IMR-90 (cell line): ENCODE measurements around the gene RGS3. TPM values are rescaled to one million over a fixed set of nuclear protein-coding genes. Genes with fewer than 3 reads are reported as not detected.

Experiments used
- ATAC-seq: fragments of 200-7000 bp; cut with Tn5 transposase; 2 replicates; pipeline ENCODE4 v1.9.1; 2020; ENCODE audit warnings: low read depth, mild to moderate bottlenecking, moderate library complexity
- BruUV-seq: library from RNA; stranded (reverse); fragments of 400-500 nt; replicated peaks from 2 replicates; lab custom pipeline; 2021; lab: Mats Ljungman, UMichigan
- CTCF ChIA-PET: fragments of 300-600 bp; formaldehyde crosslinking; extraction: SDS; loops from one replicate; lab custom pipeline; 2021; ENCODE audit warnings: antibody characterized with exemption; lab: Yijun Ruan, JAX
- POLR2A ChIA-PET: fragments of 300-600 bp; sonication (Branson Sonifier 250); formaldehyde crosslinking; loops from one replicate; lab custom pipeline; 2022; ENCODE audit warnings: antibody characterized with exemption; ENCODE audit not compliant: unreplicated experiment; lab: Charles Lee
- DNase-seq: peaks from one replicate; pipeline ENCODE4 v3.0.0; 2013
- H2AFZ ChIP-seq: replicated peaks from 2 replicates; pipeline ENCODE3; 2013; ENCODE audit warnings: low read length, mild to moderate bottlenecking; ENCODE audit not compliant: poor library complexity
- H2AK5ac ChIP-seq: 2 replicates; pipeline ENCODE4 v1.6.1; 2013; ENCODE audit warnings: low read depth, low read length, inconsistent platforms
- H2AK9ac ChIP-seq: replicated peaks from 2 replicates; pipeline ENCODE3; 2013; ENCODE audit warnings: mild to moderate bottlenecking, low read depth, low read length, moderate library complexity; ENCODE audit not compliant: poor library complexity
- H2BK120ac ChIP-seq: 2 replicates; pipeline ENCODE4 v1.6.1; 2013; ENCODE audit warnings: low read depth, low read length, inconsistent platforms
- H2BK15ac ChIP-seq: 3 replicates; pipeline ENCODE4 v1.6.1; 2013; ENCODE audit warnings: low read depth, low read length, inconsistent platforms
- H2BK20ac ChIP-seq: 2 replicates; pipeline ENCODE4 v1.6.1; 2013; ENCODE audit warnings: low read depth, mild to moderate bottlenecking, inconsistent platforms, low read length, moderate library complexity
- H2BK5ac ChIP-seq: 2 replicates; pipeline ENCODE4 v1.6.1; 2013; ENCODE audit warnings: mild to moderate bottlenecking, low read depth, low read length, inconsistent platforms; ENCODE audit not compliant: poor library complexity, severe bottlenecking
- H3K14ac ChIP-seq: replicated peaks from 2 replicates; pipeline ENCODE4 v1.6.1; 2013; ENCODE audit warnings: low read depth, low read length, inconsistent platforms
- H3K18ac ChIP-seq: 2 replicates; pipeline ENCODE4 v1.6.1; 2013; ENCODE audit warnings: low read depth, low read length, control low read depth
- H3K23ac ChIP-seq: 2 replicates; pipeline ENCODE4 v1.6.1; 2013; ENCODE audit warnings: low read depth, low read length, inconsistent platforms
- H3K27ac ChIP-seq: 2 replicates; pipeline ENCODE4 v1.5.1; 2013; ENCODE audit warnings: mild to moderate bottlenecking, control low read depth, low read length; ENCODE audit not compliant: insufficient read depth
- H3K27me3 ChIP-seq: 2 replicates; pipeline ENCODE4 v1.6.1; 2013; ENCODE audit warnings: low read length; ENCODE audit not compliant: control insufficient read depth, insufficient read depth
- H3K36me3 ChIP-seq: 2 replicates; pipeline ENCODE4 v1.6.1; 2013; ENCODE audit warnings: low read length, mixed read lengths; ENCODE audit not compliant: control insufficient read depth, insufficient read depth
- H3K4ac ChIP-seq: 2 replicates; pipeline ENCODE4 v1.6.1; 2013; ENCODE audit warnings: low read depth, low read length, inconsistent platforms
- H3K4me1 ChIP-seq: 2 replicates; pipeline ENCODE4 v1.6.1; 2013; ENCODE audit warnings: low read length, mixed read lengths; ENCODE audit not compliant: control insufficient read depth, insufficient read depth
- H3K4me2 ChIP-seq: 2 replicates; pipeline ENCODE4 v1.6.1; 2013; ENCODE audit warnings: low read depth, mild to moderate bottlenecking, control low read depth, low read length, moderate library complexity
- H3K4me3 ChIP-seq: 2 replicates; pipeline ENCODE4 v1.5.1; 2013; ENCODE audit warnings: low read depth, mild to moderate bottlenecking, control low read depth, low read length, moderate library complexity; ENCODE audit not compliant: insufficient read depth
- H3K56ac ChIP-seq: 2 replicates; pipeline ENCODE4 v1.6.1; 2013; ENCODE audit warnings: low read length, inconsistent platforms; ENCODE audit not compliant: insufficient read depth; ENCODE audit errors: extremely low read depth
- H3K79me1 ChIP-seq, 2 experiments: 2 replicates each; pipeline ENCODE4 v1.6.1; 2013; ENCODE audit warnings: low read length in 2 of 2, inconsistent platforms in 1 of 2, low read depth in 1 of 2
- H3K9ac ChIP-seq: 2 replicates; pipeline ENCODE4 v1.6.1; 2013; ENCODE audit warnings: low read depth, low read length, control low read depth
- H3K9me1 ChIP-seq: 2 replicates; pipeline ENCODE4 v1.6.1; 2013; ENCODE audit warnings: low read length, inconsistent platforms; ENCODE audit not compliant: insufficient read depth
- H3K9me3 ChIP-seq: 2 replicates; pipeline ENCODE4 v1.6.1; 2013; ENCODE audit warnings: low read length; ENCODE audit not compliant: control insufficient read depth, insufficient read depth
- H4K20me1 ChIP-seq: 2 replicates; pipeline ENCODE4 v1.6.1; 2013; ENCODE audit warnings: low read length, inconsistent platforms; ENCODE audit not compliant: insufficient read depth
- H4K5ac ChIP-seq: 2 replicates; pipeline ENCODE4 v1.6.1; 2013; ENCODE audit warnings: mild to moderate bottlenecking, low read depth, low read length, control low read depth
- H4K8ac ChIP-seq, 2 experiments: 2 replicates each; pipeline ENCODE4 v1.6.1; 2013; ENCODE audit warnings: low read depth in 2 of 2, low read length in 2 of 2, control low read depth in 1 of 2, inconsistent platforms in 1 of 2
- H4K91ac ChIP-seq: 2 replicates; pipeline ENCODE4 v1.6.1; 2013; ENCODE audit warnings: low read depth, low read length, inconsistent platforms; ENCODE audit not compliant: insufficient read depth
- BHLHE40 ChIP-seq: fragments of 150-350 bp; IDR thresholded peaks from 2 replicates; pipeline ENCODE4 v1.6.1; 2016; ENCODE audit warnings: mild to moderate bottlenecking, low read depth, low read length
- CEBPB ChIP-seq: IDR thresholded peaks from 2 replicates; pipeline ENCODE4 v1.6.1; 2012; ENCODE audit warnings: low read depth, low read length, improper control_type of control experiment
- CHD1 ChIP-seq: IDR thresholded peaks from 2 replicates; pipeline ENCODE4 v1.6.1; 2012; ENCODE audit warnings: low read depth, low read length, improper control_type of control experiment
- CTCF ChIP-seq: conservative IDR thresholded peaks from 2 replicates; pipeline ENCODE4 v1.5.1; 2012; ENCODE audit warnings: mild to moderate bottlenecking, low read depth, low read length, improper control_type of control experiment
- ELK1 ChIP-seq: fragments of 150-350 bp; IDR thresholded peaks from 2 replicates; pipeline ENCODE4 v1.6.1; 2016; ENCODE audit warnings: low read depth, mild to moderate bottlenecking, low read length, moderate library complexity, borderline replicate concordance
- FOS ChIP-seq: fragments of 150-350 bp; IDR thresholded peaks from 2 replicates; pipeline ENCODE4 v1.6.1; 2016; ENCODE audit warnings: low read depth, low read length
- MAFK ChIP-seq: IDR thresholded peaks from 2 replicates; pipeline ENCODE4 v1.6.1; 2012; ENCODE audit warnings: low read depth, low read length, improper control_type of control experiment
- MAZ ChIP-seq: IDR thresholded peaks from 2 replicates; pipeline ENCODE4 v1.6.1; 2012; ENCODE audit warnings: low read depth, mild to moderate bottlenecking, low read length, improper control_type of control experiment, moderate library complexity, borderline replicate concordance
- MXI1 ChIP-seq: IDR thresholded peaks from 2 replicates; pipeline ENCODE4 v1.6.1; 2012; ENCODE audit warnings: low read depth, mild to moderate bottlenecking, low read length, moderate library complexity, borderline replicate concordance
- NFE2L2 ChIP-seq: fragments of 150-350 bp; IDR thresholded peaks from 2 replicates; pipeline ENCODE4 v1.6.1; 2016; ENCODE audit warnings: low read depth, mild to moderate bottlenecking, low read length
- POLR2A ChIP-seq: IDR thresholded peaks from 2 replicates; pipeline ENCODE4 v1.6.1; 2012; ENCODE audit warnings: mild to moderate bottlenecking, low read depth, low read length
- RAD21 ChIP-seq: IDR thresholded peaks from 2 replicates; pipeline ENCODE4 v1.6.1; 2012; ENCODE audit warnings: low read length, improper control_type of control experiment
- RCOR1 ChIP-seq: IDR thresholded peaks from 2 replicates; pipeline ENCODE4 v1.6.1; 2012; ENCODE audit warnings: mild to moderate bottlenecking, low read length, improper control_type of control experiment; ENCODE audit not compliant: insufficient replicate concordance
- RFX5 ChIP-seq: IDR thresholded peaks from 2 replicates; pipeline ENCODE4 v1.8.0; 2012; ENCODE audit warnings: low read depth, mild to moderate bottlenecking, low read length, moderate library complexity
- SMC3 ChIP-seq: fragments of 150-350 bp; IDR thresholded peaks from 2 replicates; pipeline ENCODE4 v1.6.1; 2016; ENCODE audit warnings: low read depth, mild to moderate bottlenecking, antibody characterized with exemption, low read length, moderate library complexity
- USF2 ChIP-seq: fragments of 150-350 bp; IDR thresholded peaks from 2 replicates; pipeline ENCODE4 v1.6.1; 2017; ENCODE audit warnings: mild to moderate bottlenecking, antibody characterized with exemption, low read length, low read depth
- WGBS, 2 experiments: methylation state at CpG; one replicate each; pipeline versions ENCODE4 v1.1.5 to v1.1.7; 2013; ENCODE audit warnings: missing lambda C conversion rate in 2 of 2; ENCODE audit not compliant: insufficient read length in 1 of 2; ENCODE audit errors: extremely low coverage in 2 of 2; 5-methylcytosine and 5-hydroxymethylcytosine counted together
- dilution Hi-C: fragments of 300-500 bp; cut with HindIII; formaldehyde crosslinking; loops from one replicate; pipeline ENCODE4 v1.14.3; 2018; ENCODE audit warnings: low sequenced_read_pairs; ENCODE audit not compliant: unreplicated experiment
- in situ Hi-C: fragments of 300-500 bp; cut with MboI; formaldehyde crosslinking; loops from 3 replicates; pipeline ENCODE4 v1.14.3; 2019; ENCODE audit warnings: low sequenced_read_pairs, inconsistent platforms, mixed read lengths
- intact Hi-C: fragments of 100-400 bp; cut with micrococcal nuclease; formaldehyde crosslinking; loops from 2 replicates; pipeline ENCODE4 v1.10.0; 2022
- polyA plus RNA-seq, 3 experiments: library from polyadenylated mRNA; depleted of rRNA; stranded (reverse); fragments of >200 nt; gene quantifications; 2 replicates each; pipeline ENCODE4 v1.2.3, GENCODE V29; 2012; ENCODE audit warnings: low replicate concordance in 1 of 3
- total RNA-seq: library from RNA; depleted of rRNA; stranded (reverse); fragments of >200 nt; gene quantifications from 2 replicates; pipeline ENCODE4 v1.2.3, GENCODE V29; 2012

The RGS3 gene
- total and polyA plus RNA-seq, 2 of the 4 experiments (the other 2 are of a cell fraction) = 51.8 to 65.6 TPM

GRCh38 chr9:113532809-113533190, 69.3 kb downstream of the RGS3 start:
- no peak overlapping the region for H3K4ac ChIP-seq
- no peak overlapping the region for H3K18ac ChIP-seq
- WGBS, 2 experiments = no CpG with 5 or more reads among the region's 3 CpGs
- no peak overlapping the region for H2AK9ac ChIP-seq
- H3K9ac ChIP-seq = no peak overlapping the region
- no peak overlapping the region for H3K14ac ChIP-seq
- intact Hi-C loops (no loop called here), dilution Hi-C loops (no loop called here), in situ Hi-C loops (no loop called here)
- H4K5ac ChIP-seq = no peak overlapping the region
- ATAC-seq (no peak), DNase-seq (no peak)
- ChIA-PET CTCF (interaction anchor here (1.4 kb wide), 1 partner anchor 17 kb away, joined by 3 read pairs; no protein-coding TSS in a partner anchor), POLR2A (no interaction called here)
- H3K9me3 ChIP-seq = no peaks in the 10 kb centered on the region
- no peak overlapping the region for H3K23ac ChIP-seq
- no peaks in the 10 kb centered on the region for H3K36me3 ChIP-seq
- no peak overlapping the region for H2AK5ac ChIP-seq
- no peak overlapping the region for H3K56ac ChIP-seq
- no peaks in the 10 kb centered on the region for H3K4me1 ChIP-seq
- BruUV-seq = no TSS peak
- H3K4me2 ChIP-seq = no peak overlapping the region
- no peaks in the 10 kb centered on the region for H3K27me3 ChIP-seq
- TF ChIP-seq MXI1 (no peak), POLR2A (no peak), CTCF (no peak), CHD1 (no peak), RFX5 (no peak), MAFK (no peak), MAZ (no peak), SMC3 (no peak), ELK1 (no peak), CEBPB (no peak), RAD21 (no peak), BHLHE40 (no peak), USF2 (no peak), NFE2L2 (no peak), RCOR1 (no peak), FOS (no peak)
- no peak overlapping the region for H2BK120ac ChIP-seq
- no peak overlapping the region for H2AFZ ChIP-seq
- H3K9me1 ChIP-seq = no peaks in the 10 kb centered on the region; the same call in 1 of the 2 replicates
- no peaks in the 10 kb centered on the region for H3K79me1 ChIP-seq
- H3K4me3 ChIP-seq = no peak overlapping the region
- no peak overlapping the region for H4K91ac ChIP-seq
- no peak overlapping the region for H4K8ac ChIP-seq
- no peak overlapping the region for H2BK5ac ChIP-seq
- no peaks in the 10 kb centered on the region for H4K20me1 ChIP-seq
- H2BK15ac ChIP-seq = no peak overlapping the region
- no peak overlapping the region for H2BK20ac ChIP-seq
- no peak overlapping the region for H3K27ac ChIP-seq
